HepG2 (cell line): ENCODE measurements around the gene TMEM114.

Experiments
- FOXP1 ChIP-seq, 2 experiments: fragments of 450-650 bp in 1 of 2; IDR thresholded peaks; 2 replicates each; pipeline ENCODE4 v1.6.1; 2017 to 2018; ENCODE audit warnings: antibody characterized with exemption in 1 of 2
- NFIB ChIP-seq: sonication (generic); formaldehyde crosslinking; IDR thresholded peaks from 2 replicates; pipeline ENCODE4 v1.9.0; 2021; ENCODE audit warnings: missing genetic modification reagents, mild to moderate bottlenecking, borderline replicate concordance
- ZBTB7A ChIP-seq: sonication (generic); formaldehyde crosslinking; IDR thresholded peaks from 2 replicates; pipeline ENCODE4 v1.8.0; 2022; ENCODE audit warnings: mild to moderate bottlenecking, missing genetic modification reagents

GRCh38 chr16:8543258-8543657, 47.1 kb downstream of the TMEM114 start:
- TF ChIP-seq NFIB (no peak), FOXP1 (IDR thresholded peaks at IDR 0.05) (no peak), FOXP1 (CRISPR knock-in tag; IDR thresholded peaks at IDR 0.05) (no peak), ZBTB7A (CRISPR knock-in tag) (no peak)
